ENCODE results near the gene HCLS1. TPM values are rescaled to one million over a fixed set of nuclear protein-coding genes. Genes with fewer than 3 reads are reported as not detected.

Gene HCLS1
- polyA plus RNA-seq, 3 donors = 311 to 483 (median 475) TPM

DNA sequence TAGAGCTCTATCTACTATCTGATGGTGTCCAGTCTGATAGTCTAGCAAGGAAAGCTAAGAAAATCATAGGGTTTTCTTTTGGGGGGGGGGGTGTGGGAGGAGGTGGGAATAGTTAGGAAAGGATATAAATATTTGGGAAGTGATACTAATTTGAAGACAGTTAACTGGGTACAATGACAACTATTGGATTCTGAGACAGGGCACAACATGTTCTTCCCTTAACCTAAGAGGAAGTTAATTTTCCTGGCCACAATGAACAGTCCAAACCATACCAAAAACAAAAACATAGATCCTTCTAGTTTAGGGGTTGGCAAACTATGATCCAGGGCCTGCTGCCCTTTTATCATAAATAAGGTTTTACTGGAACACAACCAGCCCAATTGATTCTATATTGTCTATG, 10.0 kb upstream of the HCLS1 start:
- intact Hi-C loops (cut with micrococcal nuclease) = no loop called here
- TF ChIP-seq, protein P1, sequence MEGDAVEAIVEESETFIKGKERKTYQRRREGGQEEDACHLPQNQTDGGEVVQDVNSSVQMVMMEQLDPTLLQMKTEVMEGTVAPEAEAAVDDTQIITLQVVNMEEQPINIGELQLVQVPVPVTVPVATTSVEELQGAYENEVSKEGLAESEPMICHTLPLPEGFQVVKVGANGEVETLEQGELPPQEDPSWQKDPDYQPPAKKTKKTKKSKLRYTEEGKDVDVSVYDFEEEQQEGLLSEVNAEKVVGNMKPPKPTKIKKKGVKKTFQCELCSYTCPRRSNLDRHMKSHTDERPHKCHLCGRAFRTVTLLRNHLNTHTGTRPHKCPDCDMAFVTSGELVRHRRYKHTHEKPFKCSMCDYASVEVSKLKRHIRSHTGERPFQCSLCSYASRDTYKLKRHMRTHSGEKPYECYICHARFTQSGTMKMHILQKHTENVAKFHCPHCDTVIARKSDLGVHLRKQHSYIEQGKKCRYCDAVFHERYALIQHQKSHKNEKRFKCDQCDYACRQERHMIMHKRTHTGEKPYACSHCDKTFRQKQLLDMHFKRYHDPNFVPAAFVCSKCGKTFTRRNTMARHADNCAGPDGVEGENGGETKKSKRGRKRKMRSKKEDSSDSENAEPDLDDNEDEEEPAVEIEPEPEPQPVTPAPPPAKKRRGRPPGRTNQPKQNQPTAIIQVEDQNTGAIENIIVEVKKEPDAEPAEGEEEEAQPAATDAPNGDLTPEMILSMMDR (IDR thresholded peaks at IDR 0.05) = no peak
- H3K4me3 ChIP-seq (replicated peaks in 1 of 3; ENCODE audit: low read depth in 2 of 3, low read length in 3 of 3) = no peak overlapping the region
- no peak overlapping the region for H3K4me2 ChIP-seq (replicated peaks; ENCODE audit: extremely low read depth, low read length, poor library complexity, severe bottlenecking)
- peak overlapping the region in 1 of 2 donors; percentile 8 for H3K27ac ChIP-seq (ENCODE audit: low read depth in 1 of 2, low read length in 2 of 2)
- H3K27me3 ChIP-seq (ENCODE audit: control insufficient read depth in 2 of 2, insufficient read depth in 2 of 2, low read length in 2 of 2) = no peaks in the 10 kb centered on the region
- no peaks in the 10 kb centered on the region for H3K9me3 Mint-ChIP-seq
- no peaks in the 10 kb centered on the region for H3K79me2 ChIP-seq (ENCODE audit: insufficient read depth, low read length)
- H4K20me1 ChIP-seq (ENCODE audit: insufficient read depth, low read length) = no peaks in the 10 kb centered on the region
- H3K4me3 Mint-ChIP-seq = no peak overlapping the region
- no peak for DNase-seq
- H3K4me1 Mint-ChIP-seq = peaks cover 30% of the 10 kb centered on the region
- H3K36me3 Mint-ChIP-seq = peaks cover 63 to 65% of the 10 kb centered on the region in 2 donors
- H3K4me1 ChIP-seq (ENCODE audit: control insufficient read depth in 1 of 2, insufficient read depth in 2 of 2, low read length in 2 of 2) = peaks cover 19 to 29% of the 10 kb centered on the region in 2 donors
- H3K27ac Mint-ChIP-seq = peak overlapping the region in 2 of 7 donors; percentile 19 to 23
- H3K27me3 Mint-ChIP-seq (ENCODE audit: low read depth in 3 of 3) = no peaks in the 10 kb centered on the region
- peaks cover 32 to 76% of the 10 kb centered on the region in 2 donors for H3K36me3 ChIP-seq (replicated peaks in 1 of 2; ENCODE audit: control insufficient read depth in 1 of 2, insufficient read depth in 2 of 2, low read length in 2 of 2)
- H3K9me3 ChIP-seq (replicated peaks in 1 of 2; ENCODE audit: control insufficient read depth in 1 of 2, insufficient read depth in 1 of 2, low read length in 2 of 2) = no peaks in the 10 kb centered on the region
- no peak overlapping the region for H3K9ac ChIP-seq (ENCODE audit: insufficient read depth, low read length, poor library complexity, severe bottlenecking)
- H2AFZ ChIP-seq (ENCODE audit: insufficient read depth, low read depth, low read length, poor library complexity, severe bottlenecking) = no peak overlapping the region

DNA sequence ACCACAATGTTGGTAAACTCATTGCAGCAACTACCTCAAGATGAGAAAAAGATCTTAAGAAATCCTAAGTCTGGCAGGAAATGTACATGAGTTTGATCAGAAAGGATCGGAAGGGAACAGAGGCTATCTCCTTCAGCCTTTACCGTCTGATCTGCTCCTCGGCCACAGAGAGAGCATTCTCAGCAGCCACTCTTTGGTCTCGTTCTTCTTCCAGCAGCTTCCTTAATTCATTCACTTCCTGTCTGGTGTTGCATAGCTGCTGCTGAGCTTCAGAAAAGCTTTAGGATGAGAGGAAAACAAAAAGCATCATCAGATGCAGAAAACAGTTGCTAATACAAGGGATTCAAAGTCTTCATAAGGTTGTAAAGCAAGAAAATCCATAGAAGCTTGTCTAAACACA, 6.6 kb upstream of the HCLS1 start:
- Histone ChIP-seq H3K27me3 (ENCODE audit: control insufficient read depth in 2 of 2, insufficient read depth in 2 of 2, low read length in 2 of 2) (no peaks in the 10 kb centered on the region), H3K9ac (ENCODE audit: insufficient read depth, low read length, poor library complexity, severe bottlenecking) (peak overlapping the region; percentile 42), H2AFZ (ENCODE audit: insufficient read depth, low read depth, low read length, poor library complexity, severe bottlenecking) (peak overlapping the region; percentile 75), H4K20me1 (ENCODE audit: insufficient read depth, low read length) (no peaks in the 10 kb centered on the region), H3K79me2 (ENCODE audit: insufficient read depth, low read length) (no peaks in the 10 kb centered on the region), H3K4me2 (replicated peaks; ENCODE audit: extremely low read depth, low read length, poor library complexity, severe bottlenecking) (peak overlapping the region; percentile 47), H3K4me1 (ENCODE audit: control insufficient read depth in 1 of 2, insufficient read depth in 2 of 2, low read length in 2 of 2) (peaks cover 19 to 29% of the 10 kb centered on the region in 2 donors), H3K9me3 (replicated peaks in 1 of 2; ENCODE audit: control insufficient read depth in 1 of 2, insufficient read depth in 1 of 2, low read length in 2 of 2) (no peaks in the 10 kb centered on the region), H3K36me3 (replicated peaks in 1 of 2; ENCODE audit: control insufficient read depth in 1 of 2, insufficient read depth in 2 of 2, low read length in 2 of 2) (peaks cover 38 to 77% of the 10 kb centered on the region in 2 donors), H3K27ac (ENCODE audit: low read depth in 1 of 2, low read length in 2 of 2) (peak overlapping the region; percentile 29 to 90), H3K4me3 (replicated peaks in 1 of 3; ENCODE audit: low read depth in 2 of 3, low read length in 3 of 3) (peak overlapping the region in 1 of 3 experiments; percentile 44)
- Mint-ChIP-seq H3K27ac (peak overlapping the region; percentile 82 to 96 (median 93)), H3K4me3 (peak overlapping the region; percentile 51 to 65), H3K36me3 (peaks cover 66 to 68% of the 10 kb centered on the region in 2 donors), H3K27me3 (ENCODE audit: low read depth in 3 of 3) (no peaks in the 10 kb centered on the region), H3K9me3 (no peaks in the 10 kb centered on the region), H3K4me1 (peaks cover 32% of the 10 kb centered on the region)
- DNase-seq = peak; percentile 33 to 55 (median 39)
- no CpG with 5 or more reads among the region's 4 CpGs for WGBS (ENCODE audit: insufficient coverage)
- intact Hi-C loops (cut with micrococcal nuclease) = loop anchor here (10.0 kb wide), 2 partner anchors 77 to 167 kb away; partner anchors contain the start of genes GOLGB1 (in 2 of the 2), EAF2 (in 1 of the 2) and IQCB1 (in 1 of the 2)
- TF ChIP-seq, protein P1 (IDR thresholded peaks at IDR 0.05) = no peak

All from CD14-positive monocyte (primary cell).